Astrocyte of the spinal cord (primary cell): ENCODE results near the gene BCL7A.
A peak's percentile ranks its signal among the peaks of the same experiment; 100 is the strongest.

Experiments
- DNase-seq: peaks from one replicate; pipeline ENCODE4 v3.0.0; 2011; ENCODE audit warnings: low read depth, low spot score
- H3K4me3 ChIP-seq: 2 replicates; pipeline ENCODE4 v1.5.1; 2011; ENCODE audit warnings: low read depth, mild to moderate bottlenecking, low read length, moderate library complexity
- in situ Hi-C: cut with HindIII; loops from 2 replicates; pipeline ENCODE4 v1.10.0; 2017; ENCODE audit warnings: low sequenced_read_pairs
- TF ChIP-seq, protein P1 (sequence below): IDR thresholded peaks from 2 replicates; pipeline ENCODE4 v1.5.1; 2012; ENCODE audit warnings: low read depth, mild to moderate bottlenecking, low read length, inconsistent platforms

BCL7A gene

DNA sequence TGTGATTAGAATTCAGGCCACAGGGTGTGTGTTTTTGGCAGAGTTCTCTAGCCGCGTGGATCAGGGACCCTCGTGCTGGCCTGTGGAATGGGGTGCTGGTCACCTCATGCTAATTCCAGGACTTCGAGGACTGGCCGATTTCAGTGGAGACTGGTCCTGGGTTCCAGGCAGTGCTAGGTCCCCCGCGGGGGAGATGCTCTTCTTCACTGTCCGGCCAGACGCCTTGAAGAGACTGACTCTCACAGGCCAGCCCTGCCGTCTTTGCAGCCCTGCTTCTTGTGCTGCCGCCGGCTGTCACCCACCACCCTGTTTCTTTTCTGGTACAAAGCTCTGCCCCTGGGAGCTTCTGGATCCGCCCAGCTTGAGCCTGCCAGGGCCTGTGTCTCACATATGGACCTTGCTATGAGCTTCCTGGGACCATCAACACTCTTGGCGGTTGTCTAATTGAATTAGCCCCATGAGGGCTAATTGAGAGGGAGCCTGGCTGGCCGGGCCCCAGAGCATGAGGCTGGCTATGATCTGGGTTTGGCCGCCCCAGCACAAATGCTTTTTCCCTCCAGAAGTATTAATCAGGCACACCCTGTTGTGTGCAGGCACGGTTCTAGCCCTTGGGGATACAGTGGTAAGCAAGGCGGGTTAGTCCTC, 65.1 kb downstream of the BCL7A start:
- no peak for DNase-seq
- H3K4me3 ChIP-seq = no peak overlapping the region
- TF ChIP-seq, protein P1, sequence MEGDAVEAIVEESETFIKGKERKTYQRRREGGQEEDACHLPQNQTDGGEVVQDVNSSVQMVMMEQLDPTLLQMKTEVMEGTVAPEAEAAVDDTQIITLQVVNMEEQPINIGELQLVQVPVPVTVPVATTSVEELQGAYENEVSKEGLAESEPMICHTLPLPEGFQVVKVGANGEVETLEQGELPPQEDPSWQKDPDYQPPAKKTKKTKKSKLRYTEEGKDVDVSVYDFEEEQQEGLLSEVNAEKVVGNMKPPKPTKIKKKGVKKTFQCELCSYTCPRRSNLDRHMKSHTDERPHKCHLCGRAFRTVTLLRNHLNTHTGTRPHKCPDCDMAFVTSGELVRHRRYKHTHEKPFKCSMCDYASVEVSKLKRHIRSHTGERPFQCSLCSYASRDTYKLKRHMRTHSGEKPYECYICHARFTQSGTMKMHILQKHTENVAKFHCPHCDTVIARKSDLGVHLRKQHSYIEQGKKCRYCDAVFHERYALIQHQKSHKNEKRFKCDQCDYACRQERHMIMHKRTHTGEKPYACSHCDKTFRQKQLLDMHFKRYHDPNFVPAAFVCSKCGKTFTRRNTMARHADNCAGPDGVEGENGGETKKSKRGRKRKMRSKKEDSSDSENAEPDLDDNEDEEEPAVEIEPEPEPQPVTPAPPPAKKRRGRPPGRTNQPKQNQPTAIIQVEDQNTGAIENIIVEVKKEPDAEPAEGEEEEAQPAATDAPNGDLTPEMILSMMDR = no peak
- in situ Hi-C loops = no loop called here

DNA sequence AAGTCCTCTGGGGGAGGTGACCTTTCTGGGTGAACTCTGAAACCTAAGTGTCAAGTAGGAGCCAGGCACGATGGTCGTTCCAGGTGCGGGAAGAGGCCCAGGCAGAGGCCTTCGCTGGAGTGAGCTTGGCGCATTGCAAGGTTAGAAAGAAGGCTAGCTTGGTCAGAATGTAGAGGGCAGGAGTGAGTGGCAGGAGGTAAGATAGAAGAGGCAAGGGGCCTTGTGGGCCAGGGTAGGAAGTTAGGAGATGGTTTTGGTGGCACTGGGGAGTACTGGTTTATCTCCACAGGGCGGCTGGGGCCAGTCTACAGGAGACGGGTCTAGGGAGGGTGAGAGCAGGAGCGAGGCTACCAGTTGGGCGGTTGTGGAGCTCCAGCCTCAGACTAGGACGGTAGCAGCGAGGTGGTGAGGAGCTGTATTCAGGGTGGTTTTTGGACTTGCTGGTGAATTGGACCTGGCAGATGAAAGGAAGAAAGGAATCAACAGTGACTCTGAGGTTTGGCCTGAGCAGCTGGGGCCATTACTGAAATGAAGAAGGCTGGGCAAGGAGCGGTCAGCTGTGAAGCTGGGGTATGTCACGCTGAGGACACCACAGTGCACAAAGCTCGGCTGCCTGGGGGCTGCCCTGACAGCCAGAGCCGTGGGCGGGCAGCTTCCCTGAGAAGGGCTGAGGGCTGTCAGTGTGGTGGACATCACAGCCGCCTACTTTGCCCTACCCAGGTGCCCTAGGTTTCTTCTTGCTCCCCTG, 65.9 kb downstream of the BCL7A start:
- no peak for DNase-seq
- TF ChIP-seq, protein P1 = no peak
- no peak overlapping the region for H3K4me3 ChIP-seq
- in situ Hi-C loops = no loop called here

DNA sequence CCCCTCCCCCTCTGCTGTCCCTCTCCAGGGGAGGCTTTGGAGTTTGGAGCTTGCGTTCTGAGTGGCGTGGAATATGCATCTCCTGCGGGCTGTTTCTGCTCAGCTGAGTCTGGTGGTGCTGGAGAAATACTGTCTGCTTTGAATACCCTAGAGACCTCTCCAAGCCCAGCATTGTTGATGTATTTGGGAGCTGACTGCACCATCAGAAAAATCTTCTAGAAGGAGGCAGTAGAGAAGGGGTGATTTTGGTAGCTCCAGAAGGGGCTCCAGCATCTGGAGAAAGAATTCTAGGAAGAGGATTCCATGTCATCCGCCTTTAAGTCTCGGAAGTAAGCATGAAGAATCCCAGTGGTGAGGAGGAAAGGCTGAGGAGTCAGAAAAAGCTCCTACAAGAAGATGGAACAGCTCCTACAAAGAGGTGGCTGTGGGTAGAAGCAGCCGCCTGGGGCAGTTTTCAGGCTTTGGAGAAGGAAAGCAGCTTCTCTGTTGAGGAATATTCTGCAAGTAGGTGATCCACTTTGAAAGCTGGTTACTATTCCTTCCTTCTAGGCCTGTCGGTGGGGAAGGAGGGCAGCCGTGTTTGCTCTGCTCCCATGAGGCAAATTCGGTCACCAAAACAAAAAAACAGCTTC, 66.6 kb downstream of the BCL7A start:
- no peak overlapping the region for H3K4me3 ChIP-seq
- in situ Hi-C loops = no loop called here
- DNase-seq = no peak

DNA sequence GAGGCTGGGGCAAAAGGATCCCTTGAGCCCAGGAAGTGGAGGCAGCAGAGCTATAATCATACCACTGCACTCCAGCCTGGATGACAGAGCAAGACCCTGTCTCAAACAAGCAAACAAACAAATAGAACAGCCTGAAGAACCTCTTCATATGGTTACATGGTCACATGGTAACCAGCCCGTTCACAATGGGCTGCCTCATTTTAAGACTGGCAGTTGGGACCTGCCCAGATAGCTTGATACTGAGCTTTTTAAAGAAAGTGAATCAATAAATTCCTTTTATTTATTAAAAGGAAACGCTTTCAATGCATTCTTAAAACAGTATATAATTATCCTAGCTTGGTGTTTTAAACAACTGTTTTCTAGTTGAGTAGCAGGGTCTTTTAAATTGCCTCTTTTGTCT, 67.4 kb downstream of the BCL7A start:
- H3K4me3 ChIP-seq = no peak overlapping the region
- DNase-seq = no peak
- in situ Hi-C loops = no loop called here
- TF ChIP-seq, protein P1 = no peak

More for the DNA sequence above, 66.6 kb downstream of the BCL7A start:
- TF ChIP-seq, protein P1 = no peak

DNA sequence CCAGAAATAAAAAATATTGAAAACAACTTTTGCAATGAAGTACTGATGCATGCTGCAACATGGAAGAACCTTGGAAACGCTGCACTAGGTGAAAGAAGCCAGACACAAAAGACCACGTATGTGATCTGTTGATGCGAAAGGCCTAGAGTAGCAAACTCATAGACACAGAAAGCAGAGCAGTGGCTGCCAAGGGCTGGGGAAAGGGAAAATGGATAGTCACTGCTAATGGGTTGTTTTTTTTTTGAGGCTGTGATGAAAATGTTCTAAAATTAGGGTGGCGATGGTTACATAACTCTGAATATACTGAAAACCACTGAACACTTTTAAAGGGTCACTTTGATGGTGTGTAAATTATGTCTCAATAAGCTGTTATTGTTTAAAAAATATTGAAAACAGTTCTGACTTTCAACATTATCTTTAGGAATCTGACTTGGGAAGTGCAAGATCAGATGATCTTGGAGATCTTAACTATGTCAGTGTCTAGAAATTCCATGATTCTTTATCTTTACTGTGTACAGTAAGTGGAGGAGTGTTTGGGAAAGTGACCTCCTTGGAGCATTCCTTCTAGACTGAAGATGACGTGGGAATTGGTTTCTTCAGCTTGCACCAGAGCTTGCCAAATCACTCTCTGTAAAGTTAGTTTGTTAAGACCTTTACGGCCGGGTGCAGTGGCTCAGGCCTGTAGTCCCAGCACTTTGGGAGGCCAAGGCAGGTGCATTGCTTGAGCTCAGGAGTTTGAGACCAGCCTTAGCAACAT, 69.3 kb downstream of the BCL7A start:
- in situ Hi-C loops = no loop called here
- DNase-seq = peak; percentile 74
- no peak overlapping the region for H3K4me3 ChIP-seq
- TF ChIP-seq, protein P1 = no peak
